HepG2 (cell line): ENCODE data around the gene WDR31. TPM values are rescaled to one million over a fixed set of nuclear protein-coding genes. Genes with fewer than 3 reads are reported as not detected.

ENCODE experiments used
- CAMTA2 ChIP-seq: sonication (generic); formaldehyde crosslinking; IDR thresholded peaks from 2 replicates; pipeline ENCODE4 v1.4.0; 2020; ENCODE audit warnings: mild to moderate bottlenecking, missing genetic modification reagents, borderline replicate concordance
- CCDC6 ChIP-seq: sonication (generic); formaldehyde crosslinking; IDR thresholded peaks from 2 replicates; pipeline ENCODE4 v1.8.1; 2022; ENCODE audit warnings: mild to moderate bottlenecking, missing genetic modification reagents, moderate library complexity
- CSRNP2 ChIP-seq: sonication (generic); formaldehyde crosslinking; conservative IDR thresholded peaks from 2 replicates; pipeline ENCODE4 v1.8.0; 2022; ENCODE audit warnings: low read depth, missing genetic modification reagents
- GATAD1 ChIP-seq: IDR thresholded peaks from 2 replicates; pipeline ENCODE4 v1.6.1; 2016; ENCODE audit warnings: missing genetic modification reagents, missing compliant biosample characterization
- HCFC1 ChIP-seq: fragments of 150-350 bp; IDR thresholded peaks from 2 replicates; pipeline ENCODE4 v1.6.1; 2014; ENCODE audit warnings: low read depth, low read length
- KAT7 ChIP-seq: IDR thresholded peaks from 2 replicates; pipeline ENCODE4 v1.6.1; 2018; ENCODE audit warnings: borderline replicate concordance, missing compliant biosample characterization
- MAF1 ChIP-seq: sonication (generic); formaldehyde crosslinking; IDR thresholded peaks from 2 replicates; pipeline ENCODE4 v1.5.0; 2020; ENCODE audit warnings: missing genetic modification reagents, borderline replicate concordance
- MAZ ChIP-seq, 2 experiments: sonication (generic) in 1 of 2; formaldehyde crosslinking in 1 of 2; IDR thresholded peaks; 2 replicates each; pipeline versions ENCODE4 v1.5.0 to v1.6.1; 2012 to 2020; ENCODE audit warnings: low read depth in 2 of 2, mild to moderate bottlenecking in 2 of 2, borderline replicate concordance in 1 of 2, improper control_type of control experiment in 1 of 2, low read length in 1 of 2, missing genetic modification reagents in 1 of 2, moderate library complexity in 1 of 2
- MTF2 ChIP-seq: sonication (generic); formaldehyde crosslinking; IDR thresholded peaks from 2 replicates; pipeline ENCODE4 v1.5.0; 2020; ENCODE audit warnings: missing genetic modification reagents, borderline replicate concordance
- NKX3-1 ChIP-seq: sonication (generic); formaldehyde crosslinking; IDR thresholded peaks from 2 replicates; pipeline ENCODE4 v1.5.0; 2020; ENCODE audit warnings: missing genetic modification reagents
- SRF ChIP-seq: IDR thresholded peaks from 2 replicates; pipeline ENCODE4 v1.6.1; 2011; ENCODE audit warnings: mild to moderate bottlenecking, low read depth, low read length, moderate library complexity
- ZNF251 ChIP-seq: sonication (generic); formaldehyde crosslinking; IDR thresholded peaks from 2 replicates; pipeline ENCODE4 v1.9.0; 2021; ENCODE audit warnings: mild to moderate bottlenecking, missing genetic modification reagents
- ZNF256 ChIP-seq: sonication (generic); formaldehyde crosslinking; conservative IDR thresholded peaks from 2 replicates; pipeline ENCODE4 v1.4.0; 2020; ENCODE audit warnings: missing genetic modification reagents
- ZNF276 ChIP-seq: sonication (generic); formaldehyde crosslinking; IDR thresholded peaks from 2 replicates; pipeline ENCODE4 v1.4.0; 2020; ENCODE audit warnings: mild to moderate bottlenecking, low read depth, missing genetic modification reagents
- polyA plus RNA-seq, 8 experiments: library from polyadenylated mRNA; depleted of rRNA in 3 of 8; stranded (reverse) in 7 of 8; unstranded in 1 of 8; fragments of >200 nt; fragmentation: Illumina TruSeq in 4 of 8; extraction: Trizol in 4 of 8; gene quantifications; 2 replicates each; pipeline versions ENCODE4 v1.2.1 to v1.2.3, GENCODE V29; 2011 to 2016; ENCODE audit warnings: low read depth in 4 of 8, missing spikeins in 1 of 8, mixed read lengths in 1 of 8; ENCODE audit not compliant: insufficient read depth in 1 of 8
- total RNA-seq, 5 experiments: library from RNA; depleted of rRNA; stranded (reverse); fragments of >200 nt; fragmentation: Illumina TruSeq; extraction: Trizol; gene quantifications; 2 replicates each; pipeline ENCODE4 v1.2.3, GENCODE V29; 2016; ENCODE audit warnings: low read depth in 1 of 5
- TF ChIP-seq, protein P1 (sequence below): sonication (generic); formaldehyde crosslinking; conservative IDR thresholded peaks from 2 replicates; pipeline ENCODE4 v1.4.0; 2020; ENCODE audit warnings: missing genetic modification reagents
- TF ChIP-seq, protein P2 (sequence below): sonication (generic); formaldehyde crosslinking; IDR thresholded peaks from 2 replicates; pipeline ENCODE4 v1.4.0; 2020; ENCODE audit warnings: mild to moderate bottlenecking, missing genetic modification reagents

The WDR31 gene
- total and polyA plus RNA-seq, 2 of the 13 experiments (the other 11 are each of a cell fraction or from before 2014, with no cell fraction given) = 0.33 to 1.7 TPM

DNA sequence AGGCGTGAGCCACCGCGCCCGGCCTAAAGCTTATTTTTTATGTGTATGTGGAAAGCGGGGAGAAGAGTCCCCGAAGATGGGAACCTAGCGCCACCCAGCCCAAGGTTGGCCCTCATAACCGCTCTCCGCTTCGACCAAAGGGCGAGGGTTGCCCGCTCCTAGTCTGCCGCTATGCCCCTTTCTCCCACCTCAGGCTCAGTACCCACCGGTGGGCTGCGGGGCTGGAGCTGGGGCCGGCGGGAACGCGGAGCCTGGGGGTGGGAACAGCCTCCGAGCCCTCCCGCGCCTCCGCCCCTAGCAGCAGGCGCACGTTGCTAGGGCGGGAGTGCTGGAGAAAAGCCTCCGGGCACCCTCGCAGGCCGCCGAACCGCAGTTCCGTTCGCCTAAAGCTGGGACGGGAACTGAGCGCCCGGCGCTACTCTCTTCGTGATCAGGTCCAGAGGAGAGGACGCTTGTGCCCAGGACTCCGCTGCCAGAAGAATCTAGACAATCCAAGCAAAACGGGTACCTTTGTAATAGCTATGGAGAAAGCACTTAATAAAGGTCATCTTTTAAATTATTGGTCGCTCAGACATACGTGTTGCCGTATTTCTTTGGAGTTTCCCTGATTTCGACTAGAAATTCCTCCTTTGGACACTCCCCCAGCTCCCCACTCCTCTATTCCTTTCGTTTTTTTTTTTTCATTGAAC, at the start of gene WDR31 (continued):
- TF ChIP-seq ZNF256 = 0 out of 2 replicates have a peak, but pooled peaks have one; percentile 17
- TF ChIP-seq GATAD1 (CRISPR knock-in tag) = peak; percentile 94
- peak; percentile 69; the same call in 1 of the 2 replicates for TF ChIP-seq CCDC6
- TF ChIP-seq NKX3-1 = peak; percentile 64
- TF ChIP-seq, protein P1, sequence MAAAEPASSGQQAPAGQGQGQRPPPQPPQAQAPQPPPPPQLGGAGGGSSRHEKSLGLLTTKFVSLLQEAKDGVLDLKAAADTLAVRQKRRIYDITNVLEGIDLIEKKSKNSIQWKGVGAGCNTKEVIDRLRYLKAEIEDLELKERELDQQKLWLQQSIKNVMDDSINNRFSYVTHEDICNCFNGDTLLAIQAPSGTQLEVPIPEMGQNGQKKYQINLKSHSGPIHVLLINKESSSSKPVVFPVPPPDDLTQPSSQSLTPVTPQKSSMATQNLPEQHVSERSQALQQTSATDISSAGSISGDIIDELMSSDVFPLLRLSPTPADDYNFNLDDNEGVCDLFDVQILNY (CRISPR knock-in tag) = peak; percentile 83
- no peak; the same call in 1 of the 2 replicates for TF ChIP-seq MAF1
- TF ChIP-seq, protein P2, sequence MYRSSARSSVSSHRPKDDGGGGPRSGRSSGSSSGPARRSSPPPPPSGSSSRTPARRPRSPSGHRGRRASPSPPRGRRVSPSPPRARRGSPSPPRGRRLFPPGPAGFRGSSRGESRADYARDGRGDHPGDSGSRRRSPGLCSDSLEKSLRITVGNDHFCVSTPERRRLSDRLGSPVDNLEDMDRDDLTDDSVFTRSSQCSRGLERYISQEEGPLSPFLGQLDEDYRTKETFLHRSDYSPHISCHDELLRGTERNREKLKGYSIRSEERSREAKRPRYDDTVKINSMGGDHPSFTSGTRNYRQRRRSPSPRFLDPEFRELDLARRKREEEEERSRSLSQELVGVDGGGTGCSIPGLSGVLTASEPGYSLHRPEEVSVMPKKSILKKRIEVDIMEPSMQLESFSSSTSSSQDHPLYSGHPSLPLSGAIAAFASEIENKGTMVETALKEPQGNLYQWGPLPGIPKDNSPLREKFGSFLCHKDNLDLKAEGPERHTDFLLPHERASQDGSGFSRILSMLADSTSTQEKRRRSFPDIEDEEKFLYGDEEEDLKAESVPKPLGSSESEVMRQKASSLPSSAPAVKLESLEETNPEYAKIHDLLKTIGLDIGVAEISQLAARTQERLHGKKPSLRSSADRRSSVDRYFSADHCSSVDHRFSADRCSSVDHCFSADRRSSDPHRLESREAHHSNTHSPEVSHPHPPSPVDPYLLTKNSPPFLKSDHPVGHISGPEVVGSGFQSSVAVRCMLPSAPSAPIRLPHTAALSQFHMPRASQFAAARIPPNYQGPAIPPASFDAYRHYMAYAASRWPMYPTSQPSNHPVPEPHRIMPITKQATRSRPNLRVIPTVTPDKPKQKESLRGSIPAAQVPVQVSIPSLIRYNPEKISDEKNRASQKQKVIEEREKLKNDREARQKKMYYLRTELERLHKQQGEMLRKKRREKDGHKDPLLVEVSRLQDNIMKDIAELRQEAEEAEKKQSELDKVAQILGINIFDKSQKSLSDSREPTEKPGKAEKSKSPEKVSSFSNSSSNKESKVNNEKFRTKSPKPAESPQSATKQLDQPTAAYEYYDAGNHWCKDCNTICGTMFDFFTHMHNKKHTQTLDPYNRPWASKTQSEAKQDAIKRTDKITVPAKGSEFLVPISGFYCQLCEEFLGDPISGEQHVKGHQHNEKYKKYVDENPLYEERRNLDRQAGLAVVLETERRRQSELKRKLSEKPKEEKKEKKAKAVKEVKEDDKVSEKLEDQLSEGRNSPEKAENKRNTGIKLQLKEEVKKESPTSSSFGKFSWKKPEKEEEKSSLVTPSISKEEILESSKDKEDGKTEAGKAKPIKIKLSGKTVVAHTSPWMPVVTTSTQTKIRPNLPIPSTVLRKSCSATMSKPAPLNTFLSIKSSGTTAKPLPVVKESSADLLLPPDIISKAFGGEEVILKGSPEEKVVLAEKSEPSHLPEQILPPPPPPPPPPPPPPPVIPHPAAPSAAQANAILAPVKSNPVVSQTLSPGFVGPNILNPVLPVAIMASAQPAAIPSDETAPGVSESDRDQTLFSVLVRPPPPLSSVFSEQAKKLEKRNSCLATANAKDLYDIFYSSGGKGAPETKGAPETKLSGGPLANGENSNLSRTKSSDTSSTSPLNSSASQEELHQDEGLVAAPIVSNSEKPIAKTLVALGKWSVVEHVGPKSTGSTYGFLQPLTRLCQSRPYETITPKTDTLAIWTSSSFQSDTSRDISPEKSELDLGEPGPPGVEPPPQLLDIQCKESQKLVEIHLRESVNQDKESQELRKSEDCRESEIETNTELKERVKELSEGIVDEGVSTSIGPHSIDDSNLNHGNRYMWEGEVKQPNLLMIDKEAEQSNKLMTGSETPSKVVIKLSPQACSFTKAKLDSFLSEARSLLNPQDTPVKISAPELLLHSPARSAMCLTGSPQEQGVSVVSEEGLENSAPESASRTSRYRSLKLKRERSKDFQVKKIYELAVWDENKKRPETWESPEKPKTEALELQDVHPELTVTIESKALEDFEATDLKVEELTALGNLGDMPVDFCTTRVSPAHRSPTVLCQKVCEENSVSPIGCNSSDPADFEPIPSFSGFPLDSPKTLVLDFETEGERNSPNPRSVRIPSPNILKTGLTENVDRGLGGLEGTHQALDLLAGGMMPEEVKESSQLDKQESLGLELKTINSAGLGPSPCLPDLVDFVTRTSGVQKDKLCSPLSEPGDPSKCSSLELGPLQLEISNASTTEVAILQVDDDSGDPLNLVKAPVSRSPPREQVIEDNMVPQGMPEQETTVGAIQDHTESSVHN (CRISPR knock-in tag) = 0 out of 2 replicates have a peak, but pooled peaks have one; percentile 46
- TF ChIP-seq ZNF276 = 0 out of 2 replicates have a peak, but pooled peaks have one; percentile 64
- TF ChIP-seq KAT7 = peak; percentile 79; the same call in 1 of the 2 replicates
- peak; percentile 77; the same call in 1 of the 2 replicates for TF ChIP-seq SRF
- peak; percentile 77 for TF ChIP-seq HCFC1
- no peak for TF ChIP-seq CSRNP2 (CRISPR knock-in tag)
- TF ChIP-seq MTF2 = no peak
- TF ChIP-seq ZNF251 = no peak; the same call in 1 of the 2 replicates
- no peak for TF ChIP-seq CAMTA2
- TF ChIP-seq MAZ (IDR thresholded peaks at IDR 0.05; ENCODE audit: borderline replicate concordance, low read depth, low read length) = peak; percentile 74
- TF ChIP-seq MAZ (CRISPR knock-in tag; IDR thresholded peaks at IDR 0.05; ENCODE audit: low read depth) = peak; percentile 96
